ENCODE results near the gene NEK7. TPM values are rescaled to one million over a fixed set of nuclear protein-coding genes. Genes with fewer than 3 reads are reported as not detected.

NEK7 gene
- polyA plus RNA-seq, 1 donor from 2014 or later = 3.3 TPM

DNA sequence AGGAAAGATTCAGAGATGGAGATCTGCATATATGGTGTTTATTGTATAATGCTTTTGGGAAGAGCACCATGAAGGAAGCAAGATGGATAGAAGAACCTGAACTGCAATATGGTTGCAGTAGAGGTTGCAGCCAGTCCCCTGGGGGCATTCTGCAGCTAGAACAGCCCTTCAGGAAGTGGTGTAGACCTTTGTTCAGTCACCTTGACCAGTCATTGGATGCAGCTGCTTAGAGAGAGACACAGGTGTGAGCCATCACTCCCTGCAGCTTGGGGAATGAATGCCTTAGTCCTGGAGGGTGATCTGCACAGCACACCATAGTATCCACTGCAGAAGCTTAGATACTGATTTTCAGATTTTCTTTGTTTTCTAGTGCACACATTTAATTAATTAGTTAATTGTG lies 42.3 kb downstream of the NEK7 start:
- Histone ChIP-seq H4K20me1 (ENCODE audit: insufficient read depth) (no peaks in the 10 kb centered on the region), H3K4me2 (ENCODE audit: low read length) (no peak overlapping the region), H3K9me2 (ENCODE audit: insufficient read depth, low read length) (no peaks in the 10 kb centered on the region), H3K4me3 (ENCODE audit: low read length) (no peak overlapping the region), H3K79me2 (replicated peaks; ENCODE audit: insufficient read depth, low read length) (no peaks in the 10 kb centered on the region), H3K27ac (ENCODE audit: low read length) (no peak overlapping the region), H3K27me3 (ENCODE audit: insufficient read depth, low read depth, low read length) (no peaks in the 10 kb centered on the region), H3K36me3 (ENCODE audit: insufficient read depth, low read length) (no peaks in the 10 kb centered on the region), H3F3A (ENCODE audit: insufficient read depth, low read length, poor library complexity, severe bottlenecking) (no peaks in the 10 kb centered on the region), H3K9ac (ENCODE audit: low read length) (no peak overlapping the region), H3K9me3 (ENCODE audit: low read length) (no peaks in the 10 kb centered on the region), H2AFZ (ENCODE audit: low read depth, low read length) (no peak overlapping the region)
- TF ChIP-seq, protein P1, sequence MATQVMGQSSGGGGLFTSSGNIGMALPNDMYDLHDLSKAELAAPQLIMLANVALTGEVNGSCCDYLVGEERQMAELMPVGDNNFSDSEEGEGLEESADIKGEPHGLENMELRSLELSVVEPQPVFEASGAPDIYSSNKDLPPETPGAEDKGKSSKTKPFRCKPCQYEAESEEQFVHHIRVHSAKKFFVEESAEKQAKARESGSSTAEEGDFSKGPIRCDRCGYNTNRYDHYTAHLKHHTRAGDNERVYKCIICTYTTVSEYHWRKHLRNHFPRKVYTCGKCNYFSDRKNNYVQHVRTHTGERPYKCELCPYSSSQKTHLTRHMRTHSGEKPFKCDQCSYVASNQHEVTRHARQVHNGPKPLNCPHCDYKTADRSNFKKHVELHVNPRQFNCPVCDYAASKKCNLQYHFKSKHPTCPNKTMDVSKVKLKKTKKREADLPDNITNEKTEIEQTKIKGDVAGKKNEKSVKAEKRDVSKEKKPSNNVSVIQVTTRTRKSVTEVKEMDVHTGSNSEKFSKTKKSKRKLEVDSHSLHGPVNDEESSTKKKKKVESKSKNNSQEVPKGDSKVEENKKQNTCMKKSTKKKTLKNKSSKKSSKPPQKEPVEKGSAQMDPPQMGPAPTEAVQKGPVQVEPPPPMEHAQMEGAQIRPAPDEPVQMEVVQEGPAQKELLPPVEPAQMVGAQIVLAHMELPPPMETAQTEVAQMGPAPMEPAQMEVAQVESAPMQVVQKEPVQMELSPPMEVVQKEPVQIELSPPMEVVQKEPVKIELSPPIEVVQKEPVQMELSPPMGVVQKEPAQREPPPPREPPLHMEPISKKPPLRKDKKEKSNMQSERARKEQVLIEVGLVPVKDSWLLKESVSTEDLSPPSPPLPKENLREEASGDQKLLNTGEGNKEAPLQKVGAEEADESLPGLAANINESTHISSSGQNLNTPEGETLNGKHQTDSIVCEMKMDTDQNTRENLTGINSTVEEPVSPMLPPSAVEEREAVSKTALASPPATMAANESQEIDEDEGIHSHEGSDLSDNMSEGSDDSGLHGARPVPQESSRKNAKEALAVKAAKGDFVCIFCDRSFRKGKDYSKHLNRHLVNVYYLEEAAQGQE (IDR thresholded peaks at IDR 0.05; ENCODE audit: borderline replicate concordance) = no peak
- TF ChIP-seq MXI1 (conservative IDR thresholded peaks at IDR 0.05; ENCODE audit: poor library complexity, severe bottlenecking) (no peak), POLR2AphosphoS5 (IDR thresholded peaks at IDR 0.05) (no peak)

DNA sequence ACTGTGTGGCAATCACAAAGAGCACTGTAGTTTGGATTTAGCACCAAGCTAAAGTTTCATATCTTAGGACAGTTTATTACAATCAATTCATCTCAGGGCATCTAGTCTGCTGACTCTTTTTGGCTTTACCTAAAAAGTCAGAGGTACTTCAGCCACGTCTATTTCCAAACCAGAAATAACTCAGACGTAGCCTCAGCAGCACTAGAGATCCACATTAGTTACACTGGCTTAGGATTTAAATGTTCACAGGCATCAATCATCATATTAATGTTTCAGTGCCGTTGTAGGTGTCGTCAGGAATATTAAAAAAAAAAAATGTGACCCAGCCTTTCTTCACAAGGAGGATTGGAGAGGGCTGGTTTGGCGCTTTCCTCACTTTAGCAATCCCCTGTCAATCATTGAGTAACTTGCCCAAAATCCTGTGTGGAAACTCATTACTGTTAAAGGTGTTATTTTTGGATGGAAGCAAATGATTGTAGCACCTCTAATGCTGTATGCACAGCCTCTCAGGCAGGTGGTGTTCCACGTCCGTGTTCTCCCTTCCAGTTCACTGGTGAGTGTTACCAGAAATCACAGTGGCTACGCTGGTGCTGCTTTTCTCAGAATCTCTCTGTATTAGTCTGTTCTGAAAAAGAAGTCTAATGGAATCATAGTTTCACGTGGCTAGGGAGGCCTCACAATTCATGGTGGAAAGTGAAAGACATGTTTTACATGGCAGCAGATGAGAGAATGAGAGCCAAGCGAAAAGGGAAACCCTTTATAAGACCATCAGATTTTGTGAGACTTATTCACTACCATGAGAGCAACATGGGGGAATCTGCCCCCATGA lies 45.4 kb downstream of the NEK7 start:
- Histone ChIP-seq H3K79me2 (replicated peaks; ENCODE audit: insufficient read depth, low read length) (no peaks in the 10 kb centered on the region), H3K27me3 (ENCODE audit: insufficient read depth, low read depth, low read length) (no peaks in the 10 kb centered on the region)

More for the DNA sequence above, 45.4 kb downstream of the NEK7 start:
- no peak overlapping the region for H3K4me2 ChIP-seq (ENCODE audit: low read length)
- TF ChIP-seq, protein P2, sequence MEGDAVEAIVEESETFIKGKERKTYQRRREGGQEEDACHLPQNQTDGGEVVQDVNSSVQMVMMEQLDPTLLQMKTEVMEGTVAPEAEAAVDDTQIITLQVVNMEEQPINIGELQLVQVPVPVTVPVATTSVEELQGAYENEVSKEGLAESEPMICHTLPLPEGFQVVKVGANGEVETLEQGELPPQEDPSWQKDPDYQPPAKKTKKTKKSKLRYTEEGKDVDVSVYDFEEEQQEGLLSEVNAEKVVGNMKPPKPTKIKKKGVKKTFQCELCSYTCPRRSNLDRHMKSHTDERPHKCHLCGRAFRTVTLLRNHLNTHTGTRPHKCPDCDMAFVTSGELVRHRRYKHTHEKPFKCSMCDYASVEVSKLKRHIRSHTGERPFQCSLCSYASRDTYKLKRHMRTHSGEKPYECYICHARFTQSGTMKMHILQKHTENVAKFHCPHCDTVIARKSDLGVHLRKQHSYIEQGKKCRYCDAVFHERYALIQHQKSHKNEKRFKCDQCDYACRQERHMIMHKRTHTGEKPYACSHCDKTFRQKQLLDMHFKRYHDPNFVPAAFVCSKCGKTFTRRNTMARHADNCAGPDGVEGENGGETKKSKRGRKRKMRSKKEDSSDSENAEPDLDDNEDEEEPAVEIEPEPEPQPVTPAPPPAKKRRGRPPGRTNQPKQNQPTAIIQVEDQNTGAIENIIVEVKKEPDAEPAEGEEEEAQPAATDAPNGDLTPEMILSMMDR (IDR thresholded peaks at IDR 0.05; ENCODE audit: poor library complexity, severe bottlenecking) = no peak
- TF ChIP-seq, protein P1 (IDR thresholded peaks at IDR 0.05; ENCODE audit: borderline replicate concordance) = no peak
- no peak for TF ChIP-seq POLR2AphosphoS5 (IDR thresholded peaks at IDR 0.05)
- no peak overlapping the region for H3K9ac ChIP-seq (ENCODE audit: low read length)
- no peaks in the 10 kb centered on the region for H3K9me2 ChIP-seq (ENCODE audit: insufficient read depth, low read length)
- H3K4me3 ChIP-seq (ENCODE audit: low read length) = no peak overlapping the region
- no peaks in the 10 kb centered on the region for H4K20me1 ChIP-seq (ENCODE audit: insufficient read depth)
- H3K9me3 ChIP-seq (ENCODE audit: low read length) = no peaks in the 10 kb centered on the region
- H3K36me3 ChIP-seq (ENCODE audit: insufficient read depth, low read length) = no peaks in the 10 kb centered on the region
- H3F3A ChIP-seq (ENCODE audit: insufficient read depth, low read length, poor library complexity, severe bottlenecking) = no peaks in the 10 kb centered on the region
- no peak overlapping the region for H3K27ac ChIP-seq (ENCODE audit: low read length)
- no peak overlapping the region for H2AFZ ChIP-seq (ENCODE audit: low read depth, low read length)

Data from neural cell (in vitro differentiated cells).